Stimulated activated CD4-positive, alpha-beta T cell treated with anti-CD3 and anti-CD28 coated beads, Interleukin-2, amount 100 ng/mL, for 4 hours (primary cell): ENCODE measurements around the gene ATG12.

Source experiments
- DNase-seq: peaks from one replicate; pipeline ENCODE4 v3.0.0-alpha.2; 2020; ENCODE audit warnings: low read depth

Gene ATG12

DNA sequence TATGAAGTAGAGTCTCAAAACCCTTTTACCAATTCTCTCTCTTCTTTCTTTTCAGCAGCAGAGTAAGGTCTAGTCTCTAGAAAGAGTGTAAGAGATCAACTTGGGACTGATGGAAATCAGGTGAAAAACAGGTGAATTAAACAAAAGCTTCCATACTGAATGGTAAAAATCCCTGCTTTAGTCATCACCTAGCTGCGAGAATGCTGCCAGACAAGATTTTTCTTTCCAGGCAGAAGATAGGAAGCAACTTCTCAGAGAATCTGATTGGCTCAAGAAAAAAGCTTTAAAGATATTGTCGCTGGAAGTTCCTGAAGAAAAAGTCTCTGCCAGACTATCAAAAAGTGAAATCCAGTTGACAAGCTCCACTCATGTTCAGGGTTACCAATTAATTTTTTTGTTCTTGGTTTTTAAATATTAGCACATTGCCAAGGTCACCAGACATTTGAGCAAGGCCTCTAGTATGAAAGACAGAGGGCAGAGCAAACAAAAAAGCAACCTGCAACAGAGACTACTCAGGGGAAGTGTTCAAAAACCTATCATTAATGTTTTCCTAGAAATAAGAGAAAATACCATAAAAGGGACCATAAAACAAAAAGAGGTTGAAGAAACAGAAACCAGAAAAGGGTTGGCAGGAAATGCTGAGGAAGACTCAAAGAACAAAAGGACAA, 34.2 kb downstream of the ATG12 start:
- DNase-seq, result no peak

DNA sequence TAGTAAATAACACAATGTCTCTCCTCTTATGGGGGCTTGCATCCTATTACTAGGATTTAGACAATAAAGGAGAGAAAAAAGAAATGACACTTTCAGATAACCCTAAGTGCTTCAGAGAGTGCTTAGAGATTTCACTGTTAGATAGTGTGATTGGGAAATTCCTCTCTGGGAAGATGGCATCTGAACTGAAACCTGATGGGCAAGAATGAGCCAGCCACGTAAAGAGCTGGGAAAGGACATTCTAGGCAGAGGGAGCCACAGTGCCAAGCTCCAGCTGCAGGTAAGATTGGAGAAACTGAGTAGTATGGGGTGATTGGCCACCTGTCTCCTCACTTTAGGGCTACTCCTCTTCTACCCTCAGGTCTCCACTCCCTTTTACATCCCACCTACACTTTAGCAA, 39.4 kb downstream of the ATG12 start:
- DNase-seq, result no peak

DNA sequence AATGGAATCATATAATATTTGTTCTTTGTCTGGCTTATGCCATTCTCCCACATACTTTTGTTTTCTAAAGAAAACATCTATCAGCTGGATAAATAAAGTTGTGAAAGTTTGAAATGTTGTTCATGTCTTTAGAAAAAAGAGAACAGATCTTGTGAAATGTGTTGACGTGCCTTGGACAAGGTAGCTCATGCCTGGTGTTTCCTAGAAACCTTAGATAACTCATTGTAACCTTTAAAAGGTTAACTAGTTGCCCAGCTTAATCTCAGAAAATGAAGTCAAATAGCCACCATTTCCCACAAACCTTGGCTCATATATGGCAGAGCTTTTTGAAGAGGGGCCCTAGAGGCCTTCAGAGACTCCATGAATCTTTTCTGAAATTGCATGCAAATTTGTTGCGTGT, 40.2 kb downstream of the ATG12 start:
- DNase-seq, result no peak

DNA sequence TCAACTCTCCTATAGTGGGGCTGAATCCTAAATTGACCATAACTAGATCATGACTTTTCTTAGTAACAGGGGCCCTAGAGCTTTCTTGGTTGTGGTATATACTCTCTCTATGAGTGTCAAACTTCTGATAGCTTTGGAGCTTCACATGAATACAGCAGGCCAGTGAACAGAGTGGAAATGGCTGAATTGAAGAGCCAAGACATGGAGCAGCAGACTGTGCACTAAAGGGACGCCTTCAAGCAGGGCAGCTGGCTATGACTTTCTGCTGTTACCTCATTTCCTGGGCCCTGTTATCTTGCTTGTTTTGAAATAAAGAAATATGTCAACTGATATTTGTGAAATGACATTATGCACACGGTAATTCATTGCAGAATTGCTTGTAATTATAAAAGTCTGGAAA, 41.3 kb downstream of the ATG12 start:
- DNase-seq, result no peak

DNA sequence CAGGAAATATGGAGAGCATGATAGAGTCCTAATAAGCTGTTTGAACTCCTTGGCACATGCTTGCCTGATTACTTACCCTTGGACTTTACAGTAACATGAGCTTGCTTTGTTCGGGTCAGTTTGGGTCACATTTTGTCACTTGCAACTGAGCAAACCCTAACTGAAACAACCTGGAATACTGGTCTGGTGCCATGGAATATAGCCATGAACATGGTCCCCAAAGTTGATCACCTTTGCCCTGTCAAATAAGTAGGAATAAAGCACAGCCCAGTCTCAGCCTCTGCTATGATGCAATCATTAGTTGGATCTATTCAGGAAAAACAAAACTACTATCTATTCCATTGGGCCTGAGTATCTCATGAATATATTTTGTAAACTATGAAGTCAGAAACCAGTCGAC, 43.1 kb downstream of the ATG12 start:
- DNase-seq, result no peak

DNA sequence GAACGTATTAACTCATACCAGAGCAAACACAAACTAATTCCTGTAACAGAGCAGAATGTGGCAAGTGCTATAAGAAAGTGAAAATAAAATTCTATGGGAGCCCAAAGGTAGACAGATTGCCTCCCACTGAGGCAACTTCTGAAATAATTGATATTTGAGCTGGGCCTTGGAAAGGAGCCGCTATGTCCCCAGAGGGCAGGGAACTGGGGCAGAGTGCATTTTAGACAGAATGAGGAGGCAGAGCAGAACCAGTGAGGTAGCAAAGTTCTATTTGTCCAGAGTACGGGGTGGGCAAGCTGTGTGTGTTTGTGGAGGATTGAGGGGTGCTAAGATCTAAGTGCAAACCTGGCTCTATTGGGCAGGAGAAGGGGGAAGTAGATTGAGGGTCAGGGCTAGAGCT, 44.7 kb downstream of the ATG12 start:
- no peak for DNase-seq

DNA sequence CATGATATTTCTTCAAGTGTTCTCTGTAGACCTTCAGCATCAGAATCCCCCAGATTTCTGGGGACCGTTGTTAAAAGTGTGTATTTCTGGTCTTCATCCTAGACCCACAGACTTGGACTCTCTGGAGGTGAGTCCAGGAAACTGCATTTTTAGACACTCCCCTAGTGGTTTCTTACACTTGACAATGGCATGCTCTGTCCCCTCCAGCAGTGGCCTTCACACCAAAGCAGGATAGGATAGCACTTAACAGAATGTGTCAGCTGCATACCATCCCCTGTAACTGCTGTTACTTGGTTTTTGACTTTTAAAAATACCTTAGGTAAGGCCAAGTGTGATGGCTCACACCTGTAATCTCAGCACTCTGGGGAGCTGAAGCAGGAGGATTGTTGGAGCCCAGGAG, 45.7 kb downstream of the ATG12 start:
- DNase-seq, result no peak

DNA sequence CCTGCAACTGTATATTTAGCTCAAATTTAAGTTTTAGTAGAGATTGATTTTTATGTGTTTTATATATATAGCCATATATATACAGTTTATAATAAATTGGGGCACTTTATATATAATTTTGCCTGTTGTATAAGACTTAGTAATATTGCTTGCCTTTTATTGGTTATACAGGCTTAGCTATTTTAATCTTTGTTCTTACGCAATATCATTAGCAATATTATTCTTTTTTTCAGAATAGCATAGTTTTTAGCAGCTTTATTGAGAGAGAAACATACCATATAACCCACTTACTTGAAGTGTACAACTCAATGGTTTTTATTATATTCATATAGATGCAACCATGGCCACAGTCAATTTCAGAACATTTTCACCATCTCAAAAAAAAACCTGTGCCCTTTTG, 52.9 kb downstream of the ATG12 start:
- DNase-seq, result no peak

DNA sequence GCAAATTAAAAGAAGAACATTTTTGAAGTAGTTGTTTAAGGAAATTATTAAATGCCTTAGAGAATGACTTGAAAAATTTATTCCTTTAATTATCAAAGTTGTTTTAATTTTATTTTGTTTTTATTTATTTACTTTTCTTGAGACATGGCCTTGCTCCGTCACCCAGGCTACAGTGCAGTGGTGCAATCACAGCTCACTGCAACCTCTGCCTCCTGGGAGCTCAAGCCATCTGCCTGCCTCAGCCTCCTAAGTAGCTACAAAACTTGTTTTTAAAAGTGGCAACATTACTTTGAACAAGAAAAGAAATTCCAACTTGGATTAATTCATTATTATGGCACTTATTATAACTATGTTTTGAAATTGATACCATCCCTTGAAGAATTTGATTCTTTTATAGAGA, 53.9 kb downstream of the ATG12 start:
- no peak for DNase-seq

DNA sequence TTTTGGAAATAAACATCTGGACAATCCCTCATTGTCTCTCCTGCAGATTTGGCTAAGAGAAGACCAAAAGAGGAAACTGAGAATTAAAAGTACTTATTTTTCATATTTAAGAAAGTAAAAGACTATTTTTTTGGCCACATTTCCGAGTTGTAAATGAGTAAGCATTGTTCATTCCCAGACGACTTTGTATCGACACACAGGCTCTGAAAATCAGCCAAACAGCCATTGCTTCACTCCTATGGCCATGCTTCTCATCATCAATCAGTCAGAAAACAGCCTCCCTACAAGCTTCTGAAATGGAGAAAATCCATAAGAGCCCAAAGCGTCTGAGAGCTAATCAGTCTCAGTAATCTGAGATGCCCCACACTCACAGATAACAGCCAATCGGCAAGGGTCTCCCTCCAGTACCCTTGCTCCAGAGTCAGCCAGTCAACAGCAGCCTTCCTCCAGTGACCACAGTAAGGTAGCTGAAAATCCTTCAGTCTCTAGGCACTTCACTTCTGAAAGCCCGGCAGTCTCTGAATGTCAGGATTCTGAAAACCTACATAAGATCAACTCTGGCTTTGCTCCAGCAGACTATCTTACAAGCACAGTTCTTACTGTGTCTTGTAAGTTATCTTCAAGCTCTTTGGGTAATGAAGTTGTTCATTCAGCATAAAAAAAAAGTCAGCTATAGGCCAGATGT, 55.8 kb downstream of the ATG12 start:
- DNase-seq, result no peak

DNA sequence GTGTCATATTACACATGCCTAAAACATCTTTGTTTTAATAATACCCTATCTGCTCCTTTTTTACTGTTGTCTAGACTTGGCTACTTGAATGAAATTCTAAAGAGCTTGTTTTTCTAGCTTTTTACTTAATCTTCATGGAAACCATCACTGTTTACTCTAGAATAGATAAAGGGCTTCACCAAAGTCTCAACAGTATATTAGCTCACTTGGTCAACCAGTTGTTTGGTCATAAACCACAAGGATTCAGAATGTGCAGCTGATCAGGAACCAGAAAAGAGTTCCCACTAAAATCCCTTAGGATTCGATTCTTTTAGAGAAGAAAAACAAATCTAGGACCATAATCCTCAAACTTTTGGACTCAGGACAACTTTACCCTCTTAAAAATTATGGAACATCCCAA, 62.9 kb downstream of the ATG12 start:
- DNase-seq, result no peak
